ENCODE measurements around the gene MPV17. TPM values are rescaled to one million over a fixed set of nuclear protein-coding genes. Genes with fewer than 3 reads are reported as not detected.

The MPV17 gene
- total RNA-seq, 4 donors from 2014 or later = 41.8 to 60.0 (median 50.6) TPM

DNA sequence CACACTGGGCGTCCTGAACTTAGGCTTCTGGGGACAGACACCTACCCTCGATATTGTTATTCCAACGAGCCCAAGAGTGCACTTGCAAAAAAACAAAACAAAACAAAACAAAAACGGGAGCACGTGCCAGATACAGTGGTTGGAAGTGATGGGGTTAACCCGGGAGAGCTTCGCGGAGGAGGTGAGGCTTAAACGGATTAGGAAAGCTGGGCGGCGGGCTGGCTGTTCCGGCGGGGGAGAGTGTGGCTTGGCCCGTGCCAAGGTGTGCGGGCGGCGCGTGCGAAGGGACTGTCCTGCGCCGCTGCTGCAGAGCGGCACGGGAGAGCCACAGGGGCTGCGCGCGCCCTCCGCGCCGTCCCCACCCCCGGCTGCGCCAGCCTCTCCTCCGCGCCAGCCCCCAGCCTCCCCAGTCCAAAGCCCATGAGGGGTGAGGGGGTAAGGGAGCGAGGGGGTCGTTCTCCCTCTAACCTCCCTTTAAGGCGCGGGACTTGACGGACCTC, 58.6 kb downstream of the MPV17 start:
- Histone ChIP-seq H3K9me3 (no peaks in the 10 kb centered on the region), H3K36me3 (no peaks in the 10 kb centered on the region), H3K4me1 (peaks cover 0 to 23% of the 10 kb centered on the region in 2 donors), H3K27ac (no peak overlapping the region), H3K27me3 (peaks cover 21 to 25% of the 10 kb centered on the region in 2 donors), H3K4me3 (peak overlapping the region in 1 of 2 donors; percentile 19)
- intact Hi-C loops (cut with DNase I; ENCODE audit: low total_unique reads) = no loop called here
- TF ChIP-seq POLR2A (IDR thresholded peaks at IDR 0.05) = no peak
- TF ChIP-seq, protein P1, sequence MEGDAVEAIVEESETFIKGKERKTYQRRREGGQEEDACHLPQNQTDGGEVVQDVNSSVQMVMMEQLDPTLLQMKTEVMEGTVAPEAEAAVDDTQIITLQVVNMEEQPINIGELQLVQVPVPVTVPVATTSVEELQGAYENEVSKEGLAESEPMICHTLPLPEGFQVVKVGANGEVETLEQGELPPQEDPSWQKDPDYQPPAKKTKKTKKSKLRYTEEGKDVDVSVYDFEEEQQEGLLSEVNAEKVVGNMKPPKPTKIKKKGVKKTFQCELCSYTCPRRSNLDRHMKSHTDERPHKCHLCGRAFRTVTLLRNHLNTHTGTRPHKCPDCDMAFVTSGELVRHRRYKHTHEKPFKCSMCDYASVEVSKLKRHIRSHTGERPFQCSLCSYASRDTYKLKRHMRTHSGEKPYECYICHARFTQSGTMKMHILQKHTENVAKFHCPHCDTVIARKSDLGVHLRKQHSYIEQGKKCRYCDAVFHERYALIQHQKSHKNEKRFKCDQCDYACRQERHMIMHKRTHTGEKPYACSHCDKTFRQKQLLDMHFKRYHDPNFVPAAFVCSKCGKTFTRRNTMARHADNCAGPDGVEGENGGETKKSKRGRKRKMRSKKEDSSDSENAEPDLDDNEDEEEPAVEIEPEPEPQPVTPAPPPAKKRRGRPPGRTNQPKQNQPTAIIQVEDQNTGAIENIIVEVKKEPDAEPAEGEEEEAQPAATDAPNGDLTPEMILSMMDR (IDR thresholded peaks at IDR 0.05) = no peak
- DNase-seq = no peak

DNA sequence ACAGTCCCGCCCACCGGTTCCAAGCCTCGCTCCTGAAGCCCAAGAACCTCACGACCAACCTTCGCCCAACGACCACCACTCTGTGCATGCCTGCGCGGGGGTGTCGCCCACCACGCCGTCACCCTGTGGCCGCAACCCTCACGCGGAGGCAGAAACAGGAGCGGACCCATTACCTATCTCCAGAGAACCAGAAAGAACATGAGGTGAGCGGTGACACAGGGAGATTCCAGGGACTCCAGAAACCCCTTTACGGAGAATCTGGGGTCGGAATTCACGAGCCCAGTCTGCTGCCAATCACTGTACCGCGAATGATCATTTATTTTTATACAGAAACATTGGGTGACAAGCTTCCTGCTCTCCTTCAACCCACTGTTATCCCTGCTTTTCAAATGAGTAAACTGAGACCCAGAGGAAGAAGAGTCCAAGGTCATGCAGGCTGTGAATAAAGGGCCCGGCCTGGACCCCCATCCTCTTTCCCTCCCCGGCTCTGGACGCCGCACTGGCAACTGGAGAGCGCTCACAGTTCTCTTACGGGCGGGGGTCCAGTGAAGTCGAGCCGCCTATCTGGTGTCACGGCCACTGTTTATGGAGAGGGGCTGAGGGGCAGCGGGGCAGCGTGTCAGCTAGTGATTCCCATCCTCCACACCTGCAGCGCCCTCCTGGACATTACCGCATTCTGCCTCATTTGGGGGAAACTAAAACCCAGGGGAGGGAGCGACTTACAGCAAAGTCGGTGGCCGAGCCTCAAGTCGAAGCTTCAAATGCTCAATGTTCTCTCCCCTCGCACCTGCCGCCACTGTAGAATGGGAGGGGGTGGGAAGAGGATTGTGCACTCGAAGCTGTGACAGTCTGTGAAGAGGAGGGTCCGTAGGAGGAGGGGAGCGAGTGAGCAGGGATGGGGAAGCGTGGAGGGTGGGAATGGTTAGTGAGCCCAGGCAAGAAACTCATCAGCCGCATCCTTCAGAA, 59.3 kb downstream of the MPV17 start:
- H3K4me3 ChIP-seq = peak overlapping the region; percentile 16 to 36
- TF ChIP-seq, protein P1 (IDR thresholded peaks at IDR 0.05) = no peak
- TF ChIP-seq POLR2A (IDR thresholded peaks at IDR 0.05) = no peak
- intact Hi-C loops (cut with DNase I; ENCODE audit: low total_unique reads) = no loop called here
- no peaks in the 10 kb centered on the region for H3K36me3 ChIP-seq
- no peaks in the 10 kb centered on the region for H3K9me3 ChIP-seq
- peaks cover 21 to 25% of the 10 kb centered on the region in 2 donors for H3K27me3 ChIP-seq
- no peak overlapping the region for H3K27ac ChIP-seq
- peaks cover 0 to 23% of the 10 kb centered on the region in 2 donors for H3K4me1 ChIP-seq
- DNase-seq = no peak

DNA sequence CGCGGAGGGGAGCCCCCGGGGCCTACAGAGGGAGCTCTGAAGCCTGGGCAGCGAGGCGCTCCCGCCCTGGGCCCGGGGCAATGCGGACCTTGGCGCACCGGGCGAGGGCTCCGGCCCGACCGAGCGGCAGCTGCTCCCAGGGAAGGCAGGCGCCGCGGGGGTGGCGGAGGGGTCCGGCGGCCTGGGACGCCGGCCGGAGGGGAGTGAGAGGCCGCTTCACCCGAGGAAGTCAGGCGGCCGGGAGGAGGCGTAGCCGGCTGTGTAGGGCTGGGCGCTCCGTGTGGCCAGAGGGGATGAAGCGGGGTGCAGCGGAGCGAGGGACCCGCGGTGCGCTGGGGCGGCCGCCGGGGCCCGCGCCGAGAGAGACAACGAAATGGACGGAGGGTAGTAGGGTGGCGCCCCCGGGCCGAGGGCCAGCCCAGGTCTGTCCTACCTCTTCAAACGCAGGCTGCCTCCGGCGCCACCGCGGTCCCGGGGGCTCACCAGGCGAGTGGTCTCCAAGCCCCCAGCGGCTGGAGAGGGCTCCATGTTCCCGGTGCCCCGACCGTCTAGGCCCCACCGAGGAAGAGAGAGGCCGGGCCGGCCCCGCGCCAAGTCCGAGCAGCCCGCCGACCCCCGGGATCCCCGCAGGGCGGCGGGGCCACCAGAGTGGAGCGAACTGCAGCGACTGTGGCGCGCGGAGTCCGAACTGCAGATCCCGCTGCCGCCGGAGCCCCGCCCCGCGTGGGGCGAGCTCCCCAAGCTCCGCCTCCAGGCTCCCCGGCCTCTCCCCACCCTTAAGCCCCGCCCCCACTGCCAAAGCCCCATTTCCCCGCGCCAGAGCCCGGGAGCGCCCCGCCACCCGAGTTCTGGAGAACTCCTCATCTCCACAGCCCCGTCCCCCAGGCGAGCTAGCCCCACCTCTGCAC, 60.3 kb downstream of the MPV17 start, which contains the start of gene SLC30A3:
TSS of gene SLC30A3 (minus strand) at position 669 of the 908 bp plus-strand sequence. CDS start at position 528, 141 bp downstream.
- no peaks in the 10 kb centered on the region for H3K9me3 ChIP-seq
- no peak within 1 kb of the TSS for H3K27ac ChIP-seq
- peaks cover 21 to 25% of the 10 kb centered on the region in 2 donors for H3K27me3 ChIP-seq
- intact Hi-C loops (cut with DNase I; ENCODE audit: low total_unique reads) = no loop called here
- no peak for TF ChIP-seq POLR2A (IDR thresholded peaks at IDR 0.05)
- TF ChIP-seq, protein P1 (IDR thresholded peaks at IDR 0.05) = no peak
- peak within 1 kb of the TSS; percentile 16 to 36 for H3K4me3 ChIP-seq
- peaks cover 0 to 23% of the 10 kb centered on the region in 2 donors for H3K4me1 ChIP-seq
- DNase-seq = peak; percentile 54 to 60
- no peaks in the 10 kb centered on the region for H3K36me3 ChIP-seq

DNA sequence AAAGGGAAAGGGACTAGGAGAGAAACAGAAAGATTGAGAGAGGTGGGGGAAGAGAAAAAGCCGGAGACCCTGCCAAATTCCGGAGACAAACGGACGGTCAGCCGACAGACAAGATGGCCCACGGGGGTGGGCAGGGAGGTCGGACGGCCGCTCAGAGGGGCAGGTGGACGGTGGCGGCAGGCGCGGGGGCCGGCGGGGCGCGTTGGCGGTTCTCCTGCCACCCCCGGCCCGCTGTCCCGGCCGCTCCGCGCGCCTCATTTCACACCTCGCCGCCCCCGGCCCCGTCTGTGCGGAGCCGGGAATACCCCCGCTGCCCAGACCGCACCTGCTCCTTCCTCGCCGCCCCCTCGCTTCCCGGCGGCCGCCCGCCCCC, 61.0 kb downstream of the MPV17 start:
- Histone ChIP-seq H3K9me3 (no peaks in the 10 kb centered on the region), H3K27me3 (peaks cover 21 to 25% of the 10 kb centered on the region in 2 donors), H3K4me3 (peak overlapping the region in 1 of 2 donors; percentile 36), H3K4me1 (peaks cover 0 to 23% of the 10 kb centered on the region in 2 donors), H3K36me3 (no peaks in the 10 kb centered on the region), H3K27ac (no peak overlapping the region)
- intact Hi-C loops (cut with DNase I; ENCODE audit: low total_unique reads) = no loop called here
- no peak for DNase-seq
- no peak for TF ChIP-seq POLR2A (IDR thresholded peaks at IDR 0.05)
- TF ChIP-seq, protein P1 (IDR thresholded peaks at IDR 0.05) = no peak

Data from uterus (tissue), 4 donors.